ENCODE results near the gene TMEM33. TPM values are rescaled to one million over a fixed set of nuclear protein-coding genes. Genes with fewer than 3 reads are reported as not detected.

The TMEM33 gene
- total RNA-seq, 1 experiment from 2014 or later: 104 TPM

DNA sequence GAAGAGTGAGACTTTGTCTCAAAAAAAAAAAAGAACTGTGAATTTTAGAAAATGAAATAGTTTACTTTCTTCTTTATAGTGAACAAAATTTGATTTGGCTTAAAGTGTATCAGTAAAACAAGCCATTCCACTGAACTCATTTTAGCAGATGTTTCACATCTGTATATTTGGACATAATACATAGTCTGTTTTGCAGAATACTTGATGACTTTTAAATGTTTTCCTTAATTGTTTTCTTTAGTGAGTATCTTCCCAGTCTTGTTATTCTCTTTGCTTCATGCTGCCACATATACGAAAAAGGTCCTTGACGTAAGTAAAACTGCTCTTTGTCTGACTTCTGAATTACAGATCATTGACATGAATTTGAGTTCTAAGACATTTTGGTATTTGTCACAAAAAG is 8.3 kb downstream of the TMEM33 start:
- TF ChIP-seq CTCF (conservative IDR thresholded peaks at IDR 0.05; ENCODE audit: low read depth, low read length) (no peak), EZH2 (IDR thresholded peaks at IDR 0.05; ENCODE audit: borderline replicate concordance, low read depth, low read length, poor library complexity, severe bottlenecking) (no peak)
- Histone ChIP-seq H3K27ac (ENCODE audit: low read depth, low read length, poor library complexity, severe bottlenecking) (no peak overlapping the region), H3K4me1 (ENCODE audit: insufficient read depth, low read length, poor library complexity, severe bottlenecking) (no peaks in the 10 kb centered on the region), H3K4me3 (ENCODE audit: low read depth, low read length, poor library complexity, severe bottlenecking) (no peak overlapping the region), H3K27me3 (replicated peaks; ENCODE audit: insufficient read depth, low read depth, low read length, poor library complexity) (no peaks in the 10 kb centered on the region), H3K9me3 (ENCODE audit: low read depth, low read length, poor library complexity, severe bottlenecking) (no peaks in the 10 kb centered on the region), H3K36me3 (ENCODE audit: insufficient read depth, low read length, poor library complexity, severe bottlenecking) (peaks cover 56% of the 10 kb centered on the region)
- no peak for DNase-seq (ENCODE audit: low spot score)
- BruUV-seq (replicated peaks): no TSS peak
- ChIA-PET CTCF (no interaction called here), POLR2A (ENCODE audit: low non-redundant PET) (no interaction called here)
- intact Hi-C loops (cut with micrococcal nuclease; ENCODE audit: unreplicated experiment): no loop called here

GRCh38 chr4:41944089-41944488 is 8.9 kb downstream of the TMEM33 start:
- BruUV-seq (replicated peaks): no TSS peak

GRCh38 chr4:41949531-41949930 is 14.3 kb downstream of the TMEM33 start:
- Histone ChIP-seq H3K27me3 (replicated peaks; ENCODE audit: insufficient read depth, low read depth, low read length, poor library complexity) (no peaks in the 10 kb centered on the region), H3K9me3 (ENCODE audit: low read depth, low read length, poor library complexity, severe bottlenecking) (no peaks in the 10 kb centered on the region), H3K4me1 (ENCODE audit: insufficient read depth, low read length, poor library complexity, severe bottlenecking) (no peaks in the 10 kb centered on the region), H3K4me3 (ENCODE audit: low read depth, low read length, poor library complexity, severe bottlenecking) (no peak overlapping the region), H3K36me3 (ENCODE audit: insufficient read depth, low read length, poor library complexity, severe bottlenecking) (peaks cover 53% of the 10 kb centered on the region), H3K27ac (ENCODE audit: low read depth, low read length, poor library complexity, severe bottlenecking) (no peak overlapping the region)
- no TSS peak for BruUV-seq (replicated peaks)
- CTCF ChIA-PET: no interaction called here
- intact Hi-C loops (cut with micrococcal nuclease; ENCODE audit: unreplicated experiment): no loop called here
- POLR2A ChIA-PET (ENCODE audit: low non-redundant PET): no interaction called here
- TF ChIP-seq EZH2 (IDR thresholded peaks at IDR 0.05; ENCODE audit: borderline replicate concordance, low read depth, low read length, poor library complexity, severe bottlenecking): no peak
- no peak for TF ChIP-seq CTCF (conservative IDR thresholded peaks at IDR 0.05; ENCODE audit: low read depth, low read length)
- no peak for DNase-seq (ENCODE audit: low spot score)

More at GRCh38 chr4:41944089-41944488, 8.9 kb downstream of the TMEM33 start:
- DNase-seq (ENCODE audit: low spot score): no peak
- no peak overlapping the region for H3K4me3 ChIP-seq (ENCODE audit: low read depth, low read length, poor library complexity, severe bottlenecking)
- H3K27me3 ChIP-seq (replicated peaks; ENCODE audit: insufficient read depth, low read depth, low read length, poor library complexity): no peaks in the 10 kb centered on the region
- peaks cover 55% of the 10 kb centered on the region for H3K36me3 ChIP-seq (ENCODE audit: insufficient read depth, low read length, poor library complexity, severe bottlenecking)
- H3K27ac ChIP-seq (ENCODE audit: low read depth, low read length, poor library complexity, severe bottlenecking): no peak overlapping the region
- TF ChIP-seq CTCF (conservative IDR thresholded peaks at IDR 0.05; ENCODE audit: low read depth, low read length) (no peak), EZH2 (IDR thresholded peaks at IDR 0.05; ENCODE audit: borderline replicate concordance, low read depth, low read length, poor library complexity, severe bottlenecking) (no peak)
- ChIA-PET CTCF (no interaction called here), POLR2A (ENCODE audit: low non-redundant PET) (no interaction called here)
- intact Hi-C loops (cut with micrococcal nuclease; ENCODE audit: unreplicated experiment): no loop called here
- no peaks in the 10 kb centered on the region for H3K9me3 ChIP-seq (ENCODE audit: low read depth, low read length, poor library complexity, severe bottlenecking)
- no peaks in the 10 kb centered on the region for H3K4me1 ChIP-seq (ENCODE audit: insufficient read depth, low read length, poor library complexity, severe bottlenecking)

Measured in A673 (cell line).